PC-9 (cell line): ENCODE data around the gene WNT2B.

Experiments
- CTCF ChIP-seq: fragments of 200-600 bp; sonication (generic); conservative IDR thresholded peaks from 2 replicates; pipeline ENCODE4 v1.6.1; 2017; ENCODE audit warnings: mixed run types, antibody characterized with exemption, mild to moderate bottlenecking, moderate library complexity
- EZH2 ChIP-seq: fragments of 200-600 bp; sonication (generic); IDR thresholded peaks from 2 replicates; pipeline ENCODE4 v1.8.0; 2017; ENCODE audit warnings: antibody characterized with exemption, low read depth

- no peak for TF ChIP-seq CTCF
- no peak for TF ChIP-seq EZH2
Observed at GRCh38 chr1:112528076-112528475, 19.3 kb downstream of the WNT2B start.
